ENCODE measurements around the gene STPG2. TPM values are rescaled to one million over a fixed set of nuclear protein-coding genes. Genes with fewer than 3 reads are reported as not detected.

STPG2 gene
- total and polyA plus RNA-seq, 2 donors (not counting 1 experiment from before 2014, with no cell fraction given): 0.13 to 0.49 TPM

GRCh38 chr4:98081936-98082335 is 61.3 kb downstream of the STPG2 start:
- Histone ChIP-seq H3K9me3 (ENCODE audit: control extremely low read depth in 1 of 3, control insufficient read depth in 2 of 3, insufficient read depth in 1 of 3, low read length in 2 of 3) (no peaks in the 10 kb centered on the region), H4K20me1 (ENCODE audit: control insufficient read depth, insufficient read depth, low read length, poor library complexity, severe bottlenecking) (no peaks in the 10 kb centered on the region), H3K79me2 (ENCODE audit: control insufficient read depth, insufficient read depth, low read length) (no peaks in the 10 kb centered on the region), H2AFZ (ENCODE audit: insufficient read depth, low read depth, low read length, poor library complexity, severe bottlenecking) (no peak overlapping the region), H3K4me3 (ENCODE audit: control extremely low read depth in 1 of 5, extremely low read depth in 1 of 5, insufficient read depth in 1 of 5, low read depth in 2 of 5, low read length in 4 of 5) (no peak overlapping the region), H3K27ac (ENCODE audit: low read length in 2 of 2) (no peak overlapping the region), H3K27me3 (replicated peaks in 1 of 4; ENCODE audit: control extremely low read depth in 1 of 4, control insufficient read depth in 3 of 4, insufficient read depth in 4 of 4, low read length in 3 of 4) (no peaks in the 10 kb centered on the region), H3K9ac (ENCODE audit: low read length) (no peak overlapping the region), H3K4me2 (replicated peaks; ENCODE audit: low read depth, low read length, poor library complexity, severe bottlenecking) (no peak overlapping the region), H3K4me1 (ENCODE audit: control insufficient read depth in 2 of 2, insufficient read depth in 2 of 2, low read length in 2 of 2) (no peaks in the 10 kb centered on the region), H3K36me3 (replicated peaks in 1 of 2; ENCODE audit: control extremely low read depth in 1 of 2, control insufficient read depth in 1 of 2, extremely low read depth in 1 of 2, insufficient read depth in 2 of 2, low read length in 1 of 2) (no peaks in the 10 kb centered on the region)
- intact Hi-C loops (cut with micrococcal nuclease): no loop called here
- POLR2A ChIA-PET: no interaction called here
- H3K27me3 Mint-ChIP-seq: no peaks in the 10 kb centered on the region
- no peak for TF ChIP-seq EZH2 (IDR thresholded peaks at IDR 0.05; ENCODE audit: borderline replicate concordance, insufficient read depth, low read depth, low read length, poor library complexity, severe bottlenecking)
- no peak for TF ChIP-seq CTCF (IDR thresholded peaks at IDR 0.05)
- no peak overlapping the region for H3K4me3 Mint-ChIP-seq
- H3K27ac Mint-ChIP-seq: no peak overlapping the region
- CTCF ChIA-PET: no interaction called here
- 100% methylated on average over 1 of the region's 2 CpGs for WGBS (ENCODE audit: insufficient coverage)
- no peaks in the 10 kb centered on the region for H3K9me3 Mint-ChIP-seq (ENCODE audit: insufficient read depth)
- ATAC-seq (ENCODE audit: low read depth): no peak
- no peak for DNase-seq
- H3K4me1 Mint-ChIP-seq: no peaks in the 10 kb centered on the region

- no peaks in the 10 kb centered on the region for H3K36me3 ChIP-seq (replicated peaks in 1 of 2; ENCODE audit: control extremely low read depth in 1 of 2, control insufficient read depth in 1 of 2, extremely low read depth in 1 of 2, insufficient read depth in 2 of 2, low read length in 1 of 2)
- no peak overlapping the region for H3K27ac ChIP-seq (ENCODE audit: low read length in 2 of 2)
- no CpG with 5 or more reads among the region's 2 CpGs for WGBS (ENCODE audit: insufficient coverage)
- TF ChIP-seq EZH2 (IDR thresholded peaks at IDR 0.05; ENCODE audit: borderline replicate concordance, insufficient read depth, low read depth, low read length, poor library complexity, severe bottlenecking): no peak
- no peak for TF ChIP-seq CTCF (IDR thresholded peaks at IDR 0.05)
- H3K4me2 ChIP-seq (replicated peaks; ENCODE audit: low read depth, low read length, poor library complexity, severe bottlenecking): no peak overlapping the region
- H3K4me1 Mint-ChIP-seq: no peaks in the 10 kb centered on the region
- H3K9me3 Mint-ChIP-seq (ENCODE audit: insufficient read depth): peaks cover 4% of the 10 kb centered on the region
- no peak overlapping the region for H3K4me3 Mint-ChIP-seq
- no peak overlapping the region for H3K9ac ChIP-seq (ENCODE audit: low read length)
- no peaks in the 10 kb centered on the region for H3K4me1 ChIP-seq (ENCODE audit: control insufficient read depth in 2 of 2, insufficient read depth in 2 of 2, low read length in 2 of 2)
- no peaks in the 10 kb centered on the region for H3K27me3 Mint-ChIP-seq
- no peaks in the 10 kb centered on the region for H3K27me3 ChIP-seq (replicated peaks in 1 of 4; ENCODE audit: control extremely low read depth in 1 of 4, control insufficient read depth in 3 of 4, insufficient read depth in 4 of 4, low read length in 3 of 4)
- H2AFZ ChIP-seq (ENCODE audit: insufficient read depth, low read depth, low read length, poor library complexity, severe bottlenecking): no peak overlapping the region
- H3K9me3 ChIP-seq (ENCODE audit: control extremely low read depth in 1 of 3, control insufficient read depth in 2 of 3, insufficient read depth in 1 of 3, low read length in 2 of 3): no peaks in the 10 kb centered on the region
- ChIA-PET CTCF (no interaction called here), POLR2A (no interaction called here)
- DNase-seq (no peak), ATAC-seq (ENCODE audit: low read depth) (no peak)
- H3K79me2 ChIP-seq (ENCODE audit: control insufficient read depth, insufficient read depth, low read length): no peaks in the 10 kb centered on the region
- intact Hi-C loops (cut with micrococcal nuclease): no loop called here
- no peaks in the 10 kb centered on the region for H4K20me1 ChIP-seq (ENCODE audit: control insufficient read depth, insufficient read depth, low read length, poor library complexity, severe bottlenecking)
- H3K4me3 ChIP-seq (ENCODE audit: control extremely low read depth in 1 of 5, extremely low read depth in 1 of 5, insufficient read depth in 1 of 5, low read depth in 2 of 5, low read length in 4 of 5): no peak overlapping the region
- H3K27ac Mint-ChIP-seq: no peak overlapping the region
These were observed 74.8 kb downstream of the STPG2 start for GRCh38 chr4:98068495-98068894.

All from B cell (primary cell).